IPS-11a (cell line): ENCODE data around the gene ATP8A1.
"Not testable (repeated sequence)": the region's sequence is repeated elsewhere in the genome, so short reads cannot be mapped to it uniquely, and the experiment has no call there.

Experiments
- H3K4me3 ChIP-seq: one replicate; pipeline ENCODE4 v1.5.1; 2013; ENCODE audit warnings: low read depth, low read length, control low read depth

ATP8A1 gene

GRCh38 chr4:42377497-42377896 lies 279.4 kb downstream of the ATP8A1 start:
- no peak overlapping the region for H3K4me3 ChIP-seq

- not testable (repeated sequence) for H3K4me3 ChIP-seq
Observed at GRCh38 chr4:42372303-42372702, 284.6 kb downstream of the ATP8A1 start.

DNA sequence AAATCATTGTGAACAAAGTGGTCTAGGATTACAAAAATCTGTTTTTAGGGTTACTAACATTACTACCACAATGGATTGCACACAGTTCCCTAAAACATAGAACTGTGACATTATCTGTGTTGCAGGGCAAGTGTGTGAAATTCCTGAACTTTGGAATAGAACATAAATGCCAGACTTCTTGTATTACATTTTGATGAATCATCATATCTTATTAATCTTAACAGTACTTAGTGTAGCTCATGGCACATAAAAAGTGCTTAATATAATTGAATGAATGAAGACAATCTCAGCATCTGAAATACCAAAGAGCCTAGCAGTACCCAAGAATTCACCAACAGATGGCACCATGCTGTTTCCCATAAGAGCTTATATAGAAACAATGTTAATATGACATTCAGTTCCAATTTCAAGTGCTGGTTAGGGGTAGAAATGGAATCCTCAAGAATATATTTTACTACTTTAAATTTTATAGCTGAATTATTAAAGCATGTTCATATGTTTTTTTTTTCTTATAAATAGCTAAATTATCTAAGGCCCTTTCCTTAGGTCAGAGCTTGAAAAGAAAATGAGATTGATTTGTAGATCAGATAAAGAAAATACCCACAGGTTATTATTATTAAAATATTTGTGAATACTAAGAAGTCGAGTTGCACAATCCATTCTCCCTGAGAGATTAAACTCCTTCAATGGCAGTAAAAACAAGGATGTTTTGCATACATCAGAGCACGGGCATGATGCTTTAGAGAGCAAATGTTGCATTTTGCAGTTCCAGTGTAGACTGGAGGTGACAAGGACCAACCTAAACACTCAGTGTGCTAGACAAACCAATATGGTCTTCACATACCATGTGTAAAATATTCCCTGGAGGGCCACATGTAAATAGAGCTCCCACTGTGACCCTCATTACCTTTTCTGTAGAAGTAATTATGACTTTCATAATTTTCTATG lies 285.3 kb downstream of the ATP8A1 start:
- no peak overlapping the region for H3K4me3 ChIP-seq

DNA sequence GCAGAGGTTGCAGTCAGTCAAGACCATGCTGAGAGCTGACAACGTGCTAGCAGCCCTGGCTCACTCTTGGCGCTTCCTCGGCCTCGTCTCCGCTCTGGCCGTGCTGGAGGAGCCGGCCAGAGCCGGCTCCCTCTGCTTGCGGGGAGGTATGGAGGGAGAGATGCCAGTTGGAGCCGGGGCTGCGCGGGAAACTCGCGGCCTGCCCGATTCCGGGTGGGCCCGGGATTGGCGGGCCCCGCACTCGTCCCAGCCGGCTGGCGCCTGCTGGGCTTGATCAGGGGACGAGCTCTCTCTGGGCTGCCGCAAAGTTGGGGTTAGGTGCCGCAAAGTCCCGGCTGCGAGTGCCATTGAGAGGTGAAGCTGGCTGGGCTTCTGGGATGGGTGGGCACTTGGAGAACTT lies 287.4 kb downstream of the ATP8A1 start:
- H3K4me3 ChIP-seq, result no peak overlapping the region

- H3K4me3 ChIP-seq, result no peak overlapping the region
Observed at GRCh38 chr4:42366959-42367358, 289.9 kb downstream of the ATP8A1 start.

- H3K4me3 ChIP-seq, result no peak overlapping the region
Observed at GRCh38 chr4:42364266-42365053, 292.4 kb downstream of the ATP8A1 start.

GRCh38 chr4:42363614-42364013 lies 293.3 kb downstream of the ATP8A1 start:
- H3K4me3 ChIP-seq, result no peak overlapping the region

DNA sequence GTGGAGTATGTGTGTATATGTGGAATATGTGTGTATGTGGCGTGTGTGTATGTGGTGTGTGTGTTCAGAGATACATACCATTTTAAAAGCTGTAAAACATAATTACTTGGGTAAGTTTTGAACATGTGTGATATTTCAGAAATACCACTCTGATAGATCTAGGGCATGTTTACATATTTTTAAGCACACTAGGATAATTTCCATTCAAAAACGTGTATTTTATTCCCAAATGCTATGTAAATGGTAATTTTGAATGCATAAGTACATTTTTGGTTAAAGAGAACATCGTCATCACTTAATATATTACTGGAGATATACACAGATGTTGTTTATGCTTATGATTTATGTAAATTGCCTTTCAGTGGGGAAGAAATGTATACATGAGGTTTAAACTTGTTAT lies 294.3 kb downstream of the ATP8A1 start:
- no peak overlapping the region for H3K4me3 ChIP-seq

GRCh38 chr4:42361456-42361855 lies 295.4 kb downstream of the ATP8A1 start:
- H3K4me3 ChIP-seq, result no peak overlapping the region

DNA sequence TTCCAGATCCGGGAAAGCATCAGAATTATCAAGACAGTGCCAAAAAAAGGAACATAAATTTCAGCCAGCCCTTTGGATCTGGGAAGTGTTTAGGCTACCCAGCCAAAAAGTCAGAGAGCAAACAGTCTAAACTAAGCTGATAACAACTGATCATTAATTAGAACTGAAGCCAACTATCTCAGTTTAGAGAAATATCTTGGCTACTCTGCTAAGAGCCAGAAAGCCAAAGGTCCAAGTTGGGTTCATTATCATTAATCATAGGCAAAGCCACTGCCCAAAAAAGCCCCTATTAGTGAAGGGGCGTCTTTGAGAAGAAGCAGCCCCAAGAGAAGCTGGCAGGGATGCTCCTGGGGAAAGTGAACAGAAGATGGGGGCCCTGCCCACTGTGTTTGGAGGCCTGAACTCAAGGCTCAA lies 296.6 kb downstream of the ATP8A1 start:
- H3K4me3 ChIP-seq, result no peak overlapping the region

GRCh38 chr4:42359711-42360110 lies 297.2 kb downstream of the ATP8A1 start:
- no peak overlapping the region for H3K4me3 ChIP-seq
